HepG2 (cell line): ENCODE data around the gene DDX46. TPM values are rescaled to one million over a fixed set of nuclear protein-coding genes. Genes with fewer than 3 reads are reported as not detected.

ENCODE experiments used
- BCL6 ChIP-seq: IDR thresholded peaks from 2 replicates; pipeline ENCODE4 v1.6.1; 2016; ENCODE audit warnings: missing genetic modification reagents, missing compliant biosample characterization
- EP300 ChIP-seq, 3 experiments: sonication (generic) in 1 of 3; formaldehyde crosslinking in 1 of 3; IDR thresholded peaks; 2 replicates each; pipeline versions ENCODE4 v1.5.1 to v1.6.1; 2011 to 2020; ENCODE audit warnings: low read depth in 2 of 3, low read length in 2 of 3, borderline replicate concordance in 1 of 3, improper control_type of control experiment in 1 of 3, mild to moderate bottlenecking in 1 of 3, missing genetic modification reagents in 1 of 3, moderate library complexity in 1 of 3
- FOXA3 ChIP-seq: IDR thresholded peaks from 2 replicates; pipeline ENCODE4 v1.6.1; 2016; ENCODE audit warnings: missing genetic modification reagents, missing compliant biosample characterization
- GATAD1 ChIP-seq: IDR thresholded peaks from 2 replicates; pipeline ENCODE4 v1.6.1; 2016; ENCODE audit warnings: missing genetic modification reagents, missing compliant biosample characterization
- GATAD2A ChIP-seq: IDR thresholded peaks from 2 replicates; pipeline ENCODE4 v1.6.1; 2016
- POLR2A ChIP-seq, 2 experiments: IDR thresholded peaks; 2 replicates each; pipeline ENCODE4 v1.6.1; 2011; ENCODE audit warnings: low read depth in 2 of 2, low read length in 2 of 2, mild to moderate bottlenecking in 1 of 2, moderate library complexity in 1 of 2; ENCODE audit not compliant: insufficient read depth in 1 of 2
- RXRB ChIP-seq: IDR thresholded peaks from 2 replicates; pipeline ENCODE4 v1.6.1; 2016; ENCODE audit warnings: borderline replicate concordance, missing genetic modification reagents, missing compliant biosample characterization
- ZBTB21 ChIP-seq: sonication (generic); formaldehyde crosslinking; IDR thresholded peaks from 2 replicates; pipeline ENCODE4 v1.4.0; 2020; ENCODE audit warnings: missing genetic modification reagents
- ZFP82 ChIP-seq: sonication (generic); formaldehyde crosslinking; IDR thresholded peaks from 2 replicates; pipeline ENCODE4 v1.5.1; 2020; ENCODE audit warnings: mild to moderate bottlenecking, missing genetic modification reagents, borderline replicate concordance
- ZNF382 ChIP-seq: sonication (generic); formaldehyde crosslinking; IDR thresholded peaks from 2 replicates; pipeline ENCODE4 v1.5.0; 2020; ENCODE audit warnings: missing genetic modification reagents, mild to moderate bottlenecking, borderline replicate concordance
- ZNF598 ChIP-seq: sonication (generic); formaldehyde crosslinking; IDR thresholded peaks from 2 replicates; pipeline ENCODE4 v1.5.1; 2020; ENCODE audit warnings: mild to moderate bottlenecking, missing genetic modification reagents, borderline replicate concordance
- ZNF614 ChIP-seq: IDR thresholded peaks from 2 replicates; pipeline ENCODE4 v1.6.1; 2018; ENCODE audit warnings: missing biosample characterization, missing genetic modification reagents, inconsistent platforms, borderline replicate concordance
- ZNF772 ChIP-seq: sonication (generic); formaldehyde crosslinking; IDR thresholded peaks from 2 replicates; pipeline ENCODE4 v1.5.0; 2020; ENCODE audit warnings: mild to moderate bottlenecking, missing genetic modification reagents
- ZNF792 ChIP-seq: IDR thresholded peaks from 2 replicates; pipeline ENCODE4 v1.6.1; 2016
- ZSCAN9 ChIP-seq: IDR thresholded peaks from 2 replicates; pipeline ENCODE4 v1.6.1; 2016; ENCODE audit warnings: borderline replicate concordance
- ZZZ3 ChIP-seq: sonication (generic); formaldehyde crosslinking; IDR thresholded peaks from 2 replicates; pipeline ENCODE4 v1.4.0; 2020; ENCODE audit warnings: missing genetic modification reagents, mild to moderate bottlenecking, borderline replicate concordance
- polyA plus RNA-seq, 8 experiments: library from polyadenylated mRNA; depleted of rRNA in 3 of 8; stranded (reverse) in 7 of 8; unstranded in 1 of 8; fragments of >200 nt; fragmentation: Illumina TruSeq in 4 of 8; extraction: Trizol in 4 of 8; gene quantifications; 2 replicates each; pipeline versions ENCODE4 v1.2.1 to v1.2.3, GENCODE V29; 2011 to 2016; ENCODE audit warnings: low read depth in 4 of 8, missing spikeins in 1 of 8, mixed read lengths in 1 of 8; ENCODE audit not compliant: insufficient read depth in 1 of 8
- total RNA-seq, 5 experiments: library from RNA; depleted of rRNA; stranded (reverse); fragments of >200 nt; fragmentation: Illumina TruSeq; extraction: Trizol; gene quantifications; 2 replicates each; pipeline ENCODE4 v1.2.3, GENCODE V29; 2016; ENCODE audit warnings: low read depth in 1 of 5
- TF ChIP-seq, protein P1 (sequence below): sonication (generic); formaldehyde crosslinking; IDR thresholded peaks from 2 replicates; pipeline ENCODE4 v1.4.0; 2020; ENCODE audit warnings: missing genetic modification reagents
- TF ChIP-seq, protein P2 (sequence below): sonication (generic); formaldehyde crosslinking; IDR thresholded peaks from 2 replicates; pipeline ENCODE4 v1.4.0; 2020; ENCODE audit warnings: missing genetic modification reagents
- TF ChIP-seq, protein P3 (sequence below): sonication (generic); formaldehyde crosslinking; conservative IDR thresholded peaks from 2 replicates; pipeline ENCODE4 v1.4.0; 2020; ENCODE audit warnings: missing genetic modification reagents
- TF ChIP-seq, protein P4 (sequence below): IDR thresholded peaks from 2 replicates; pipeline ENCODE4 v1.6.1; 2016; ENCODE audit warnings: missing genetic modification reagents, missing compliant biosample characterization
- TF ChIP-seq, protein P5 (sequence below): IDR thresholded peaks from 2 replicates; pipeline ENCODE4 v1.6.1; 2012; ENCODE audit warnings: inconsistent platforms
- TF ChIP-seq, protein P6 (sequence below): sonication (generic); formaldehyde crosslinking; IDR thresholded peaks from 2 replicates; pipeline ENCODE4 v1.4.0; 2020; ENCODE audit warnings: missing genetic modification reagents

Gene DDX46
- total and polyA plus RNA-seq, 2 of the 13 experiments (the other 11 are each of a cell fraction or from before 2014, with no cell fraction given) = 27.3 to 59.3 TPM

DNA sequence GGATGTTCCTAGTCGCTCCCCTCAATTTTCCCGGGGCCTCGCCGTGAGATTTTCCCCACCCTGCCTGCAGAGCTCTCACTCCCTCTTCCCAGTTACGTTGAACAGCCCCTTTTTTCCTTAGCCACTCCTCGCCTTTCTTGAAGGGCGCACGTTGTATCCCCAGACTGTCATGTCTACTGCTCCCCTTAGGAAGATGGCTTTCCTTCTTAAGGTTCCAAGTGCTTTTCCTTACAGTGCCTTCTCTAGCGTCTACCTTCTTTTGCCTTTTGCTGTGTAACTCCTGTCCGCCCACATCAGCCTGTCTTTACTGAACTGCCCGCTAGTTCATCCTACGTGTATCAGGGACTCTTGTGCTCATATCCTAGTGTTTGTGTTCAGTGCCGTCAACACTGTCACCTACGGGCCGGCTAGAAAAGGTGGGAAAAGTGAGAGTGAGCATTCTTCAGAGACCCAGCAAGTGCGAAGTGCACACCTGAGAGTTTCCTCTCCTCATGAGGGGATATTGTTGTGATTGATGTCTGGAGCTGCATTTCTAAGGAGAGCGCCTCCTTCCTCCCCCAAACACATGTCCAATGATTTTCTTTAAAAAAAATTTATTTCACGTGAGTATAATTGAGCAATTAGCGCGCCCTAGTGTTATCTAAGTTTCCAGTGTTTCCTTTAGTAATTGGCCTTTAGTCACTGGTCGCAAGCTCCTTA is 19.5 kb upstream of the DDX46 start (continued):
- TF ChIP-seq FOXA3 (CRISPR knock-in tag) = 0 out of 2 replicates have a peak, but pooled peaks have one; percentile 9
- peak; percentile 62; the same call in 1 of the 2 replicates for TF ChIP-seq ZNF614 (CRISPR knock-in tag)
- no peak for TF ChIP-seq ZNF772 (CRISPR knock-in tag)
- TF ChIP-seq ZFP82 (CRISPR knock-in tag) = no peak
- no peak for TF ChIP-seq ZZZ3 (CRISPR knock-in tag)
- TF ChIP-seq, protein P1, sequence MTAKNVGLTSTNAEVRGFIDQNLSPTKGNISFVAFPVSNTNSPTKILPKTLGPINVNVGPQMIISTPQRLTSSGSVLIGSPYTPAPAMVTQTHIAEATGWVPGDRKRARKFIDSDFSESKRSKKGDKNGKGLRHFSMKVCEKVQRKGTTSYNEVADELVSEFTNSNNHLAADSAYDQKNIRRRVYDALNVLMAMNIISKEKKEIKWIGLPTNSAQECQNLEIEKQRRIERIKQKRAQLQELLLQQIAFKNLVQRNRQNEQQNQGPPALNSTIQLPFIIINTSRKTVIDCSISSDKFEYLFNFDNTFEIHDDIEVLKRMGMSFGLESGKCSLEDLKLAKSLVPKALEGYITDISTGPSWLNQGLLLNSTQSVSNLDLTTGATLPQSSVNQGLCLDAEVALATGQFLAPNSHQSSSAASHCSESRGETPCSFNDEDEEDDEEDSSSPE = peak; percentile 85
- TF ChIP-seq ZSCAN9 (CRISPR knock-in tag) = peak; percentile 46; the same call in 1 of the 2 replicates
- TF ChIP-seq, protein P2, sequence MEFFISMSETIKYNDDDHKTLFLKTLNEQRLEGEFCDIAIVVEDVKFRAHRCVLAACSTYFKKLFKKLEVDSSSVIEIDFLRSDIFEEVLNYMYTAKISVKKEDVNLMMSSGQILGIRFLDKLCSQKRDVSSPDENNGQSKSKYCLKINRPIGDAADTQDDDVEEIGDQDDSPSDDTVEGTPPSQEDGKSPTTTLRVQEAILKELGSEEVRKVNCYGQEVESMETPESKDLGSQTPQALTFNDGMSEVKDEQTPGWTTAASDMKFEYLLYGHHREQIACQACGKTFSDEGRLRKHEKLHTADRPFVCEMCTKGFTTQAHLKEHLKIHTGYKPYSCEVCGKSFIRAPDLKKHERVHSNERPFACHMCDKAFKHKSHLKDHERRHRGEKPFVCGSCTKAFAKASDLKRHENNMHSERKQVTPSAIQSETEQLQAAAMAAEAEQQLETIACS (CRISPR knock-in tag) = peak; percentile 57; the same call in 1 of the 2 replicates
- TF ChIP-seq, protein P3, sequence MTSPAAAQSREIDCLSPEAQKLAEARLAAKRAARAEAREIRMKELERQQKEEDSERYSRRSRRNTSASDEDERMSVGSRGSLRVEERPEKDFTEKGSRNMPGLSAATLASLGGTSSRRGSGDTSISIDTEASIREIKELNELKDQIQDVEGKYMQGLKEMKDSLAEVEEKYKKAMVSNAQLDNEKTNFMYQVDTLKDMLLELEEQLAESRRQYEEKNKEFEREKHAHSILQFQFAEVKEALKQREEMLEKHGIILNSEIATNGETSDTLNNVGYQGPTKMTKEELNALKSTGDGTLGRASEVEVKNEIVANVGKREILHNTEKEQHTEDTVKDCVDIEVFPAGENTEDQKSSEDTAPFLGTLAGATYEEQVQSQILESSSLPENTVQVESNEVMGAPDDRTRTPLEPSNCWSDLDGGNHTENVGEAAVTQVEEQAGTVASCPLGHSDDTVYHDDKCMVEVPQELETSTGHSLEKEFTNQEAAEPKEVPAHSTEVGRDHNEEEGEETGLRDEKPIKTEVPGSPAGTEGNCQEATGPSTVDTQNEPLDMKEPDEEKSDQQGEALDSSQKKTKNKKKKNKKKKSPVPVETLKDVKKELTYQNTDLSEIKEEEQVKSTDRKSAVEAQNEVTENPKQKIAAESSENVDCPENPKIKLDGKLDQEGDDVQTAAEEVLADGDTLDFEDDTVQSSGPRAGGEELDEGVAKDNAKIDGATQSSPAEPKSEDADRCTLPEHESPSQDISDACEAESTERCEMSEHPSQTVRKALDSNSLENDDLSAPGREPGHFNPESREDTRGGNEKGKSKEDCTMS (CRISPR knock-in tag) = no peak
- 0 out of 2 replicates have a peak, but pooled peaks have one; percentile 56 for TF ChIP-seq ZNF792 (CRISPR knock-in tag)
- TF ChIP-seq ZNF382 (CRISPR knock-in tag) = no peak
- TF ChIP-seq, protein P4, sequence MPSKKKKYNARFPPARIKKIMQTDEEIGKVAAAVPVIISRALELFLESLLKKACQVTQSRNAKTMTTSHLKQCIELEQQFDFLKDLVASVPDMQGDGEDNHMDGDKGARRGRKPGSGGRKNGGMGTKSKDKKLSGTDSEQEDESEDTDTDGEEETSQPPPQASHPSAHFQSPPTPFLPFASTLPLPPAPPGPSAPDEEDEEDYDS (CRISPR knock-in tag) = 0 out of 2 replicates have a peak, but pooled peaks have one; percentile 36
- TF ChIP-seq RXRB (CRISPR knock-in tag) = peak; percentile 32; the same call in 1 of the 2 replicates
- peak; percentile 13; the same call in 1 of the 2 replicates for TF ChIP-seq BCL6 (CRISPR knock-in tag)
- 0 out of 2 replicates have a peak, but pooled peaks have one; percentile 48 for TF ChIP-seq ZBTB21
- no peak for TF ChIP-seq EP300 (IDR thresholded peaks at IDR 0.05; ENCODE audit: low read depth in 2 of 2, low read length in 2 of 2)
- peak; percentile 30; the same call in 1 of the 2 replicates for TF ChIP-seq EP300 (CRISPR knock-in tag; IDR thresholded peaks at IDR 0.05; ENCODE audit: borderline replicate concordance)
- TF ChIP-seq, protein P5, sequence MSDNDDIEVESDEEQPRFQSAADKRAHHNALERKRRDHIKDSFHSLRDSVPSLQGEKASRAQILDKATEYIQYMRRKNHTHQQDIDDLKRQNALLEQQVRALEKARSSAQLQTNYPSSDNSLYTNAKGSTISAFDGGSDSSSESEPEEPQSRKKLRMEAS = peak; percentile 81
- TF ChIP-seq GATAD1 (CRISPR knock-in tag) = 0 out of 2 replicates have a peak, but pooled peaks have one; percentile 23
- TF ChIP-seq GATAD2A (CRISPR knock-in tag) = 0 out of 2 replicates have a peak, but pooled peaks have one; percentile 24
- TF ChIP-seq ZNF598 = no peak
- TF ChIP-seq POLR2A (IDR thresholded peaks at IDR 0.05; ENCODE audit: insufficient read depth in 1 of 2, low read depth in 2 of 2, low read length in 2 of 2) = peak in 1 of 2 experiments; percentile 10; a peak in 1 of 4 replicates
- TF ChIP-seq, protein P6, sequence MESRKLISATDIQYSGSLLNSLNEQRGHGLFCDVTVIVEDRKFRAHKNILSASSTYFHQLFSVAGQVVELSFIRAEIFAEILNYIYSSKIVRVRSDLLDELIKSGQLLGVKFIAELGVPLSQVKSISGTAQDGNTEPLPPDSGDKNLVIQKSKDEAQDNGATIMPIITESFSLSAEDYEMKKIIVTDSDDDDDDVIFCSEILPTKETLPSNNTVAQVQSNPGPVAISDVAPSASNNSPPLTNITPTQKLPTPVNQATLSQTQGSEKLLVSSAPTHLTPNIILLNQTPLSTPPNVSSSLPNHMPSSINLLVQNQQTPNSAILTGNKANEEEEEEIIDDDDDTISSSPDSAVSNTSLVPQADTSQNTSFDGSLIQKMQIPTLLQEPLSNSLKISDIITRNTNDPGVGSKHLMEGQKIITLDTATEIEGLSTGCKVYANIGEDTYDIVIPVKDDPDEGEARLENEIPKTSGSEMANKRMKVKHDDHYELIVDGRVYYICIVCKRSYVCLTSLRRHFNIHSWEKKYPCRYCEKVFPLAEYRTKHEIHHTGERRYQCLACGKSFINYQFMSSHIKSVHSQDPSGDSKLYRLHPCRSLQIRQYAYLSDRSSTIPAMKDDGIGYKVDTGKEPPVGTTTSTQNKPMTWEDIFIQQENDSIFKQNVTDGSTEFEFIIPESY = peak; percentile 47; the same call in 1 of the 2 replicates
